OCI-LY7 (cell line): Measurements from ENCODE around the gene C16orf54.

ENCODE experiments used
- CTCF ChIP-seq: fragments of 200-600 bp; sonication (generic); conservative IDR thresholded peaks from 2 replicates; pipeline ENCODE4 v1.5.1; 2014; ENCODE audit warnings: mild to moderate bottlenecking, antibody characterized with exemption, low read length, moderate library complexity, mixed read lengths
- EZH2phosphoT487 ChIP-seq: fragments of 200-600 bp; sonication (generic); IDR thresholded peaks from 2 replicates; pipeline ENCODE4 v1.6.1; 2018; ENCODE audit warnings: low read depth, borderline replicate concordance, mild to moderate bottlenecking, mixed run types, antibody characterized with exemption, low read length, moderate library complexity, mixed read lengths

GRCh38 chr16:29717113-29717512 is 28.7 kb downstream of the C16orf54 start:
- TF ChIP-seq CTCF (no peak), EZH2phosphoT487 (no peak)
